NCI-H524 treated with DMSO at 0.1 percent for 48 hours (cell line): ENCODE measurements around the gene BATF.
"Not testable (repeated sequence)": the region's sequence is repeated elsewhere in the genome, so short reads cannot be mapped to it uniquely, and the experiment has no call there.

ENCODE experiments used
- DNase-seq: peaks from one replicate; lab custom pipeline; 2025; lab: John Stamatoyannopoulos, UW

Gene BATF

GRCh38 chr14:75522224-75522982 lies at the start of gene BATF:
Gene BATF (plus strand): TSS chr14:75522469. CDS start chr14:75522683, 214 bp downstream.
- no peak for DNase-seq

- not testable (repeated sequence) for DNase-seq
These were observed 48.1 kb upstream of the BATF start for GRCh38 chr14:75474127-75474526.

GRCh38 chr14:75476274-75476995 lies 45.8 kb upstream of the BATF start:
- DNase-seq: no peak

GRCh38 chr14:75477881-75478280 lies 44.4 kb upstream of the BATF start:
- DNase-seq: no peak

- DNase-seq: no peak
These were observed 42.3 kb upstream of the BATF start for GRCh38 chr14:75479770-75480600.

- no peak for DNase-seq
These were observed 39.9 kb upstream of the BATF start for GRCh38 chr14:75482366-75482765.

- DNase-seq: no peak
These were observed 37.4 kb upstream of the BATF start for GRCh38 chr14:75484711-75485429.

GRCh38 chr14:75486318-75486717 lies 36.0 kb upstream of the BATF start:
- DNase-seq: no peak

- DNase-seq: no peak
These were observed 35.1 kb upstream of the BATF start for GRCh38 chr14:75487155-75487671.

- DNase-seq: no peak
These were observed 32.8 kb upstream of the BATF start for GRCh38 chr14:75489480-75489837.

- DNase-seq: no peak
These were observed 30.8 kb upstream of the BATF start for GRCh38 chr14:75491376-75491978.

- no peak for DNase-seq
These were observed 29.3 kb upstream of the BATF start for GRCh38 chr14:75492832-75493591.

- no peak for DNase-seq
These were observed 28.6 kb upstream of the BATF start for GRCh38 chr14:75493592-75494087.

- DNase-seq: no peak
These were observed 27.4 kb upstream of the BATF start for GRCh38 chr14:75494896-75495295.

GRCh38 chr14:75495399-75495798 lies 26.9 kb upstream of the BATF start:
- DNase-seq: no peak

- no peak for DNase-seq
These were observed 26.4 kb upstream of the BATF start for GRCh38 chr14:75495882-75496281.

- no peak for DNase-seq
These were observed 25.5 kb upstream of the BATF start for GRCh38 chr14:75496755-75497154.

- no peak for DNase-seq
These were observed 25.1 kb upstream of the BATF start for GRCh38 chr14:75497191-75497590.

GRCh38 chr14:75497701-75498100 lies 24.6 kb upstream of the BATF start:
- no peak for DNase-seq

- DNase-seq: no peak
These were observed 23.0 kb upstream of the BATF start for GRCh38 chr14:75499084-75499875.
